H9 (cell line): ENCODE results near the gene CLPTM1L. TPM values are rescaled to one million over a fixed set of nuclear protein-coding genes. Genes with fewer than 3 reads are reported as not detected.

ENCODE experiments used
- DNase-seq: peaks from one replicate; pipeline ENCODE4 v3.0.0-alpha.2; 2017
- H2AFZ ChIP-seq: one replicate; pipeline ENCODE4 v1.6.1; 2013; ENCODE audit warnings: mild to moderate bottlenecking, low read length, control low read depth, moderate library complexity
- H2AK5ac ChIP-seq: 2 replicates; pipeline ENCODE4 v1.6.1; 2013; ENCODE audit warnings: low read length, control low read depth, mixed read lengths; ENCODE audit not compliant: insufficient read length
- H2BK120ac ChIP-seq: one replicate; pipeline ENCODE4 v1.6.1; 2013; ENCODE audit warnings: low read depth, mild to moderate bottlenecking, low read length, control low read depth, inconsistent platforms; ENCODE audit not compliant: poor library complexity, severe bottlenecking
- H2BK12ac ChIP-seq: 2 replicates; pipeline ENCODE4 v1.6.1; 2013; ENCODE audit warnings: low read length, control low read depth, mixed read lengths, low read depth; ENCODE audit not compliant: insufficient read length
- H2BK15ac ChIP-seq: 2 replicates; pipeline ENCODE4 v1.6.1; 2013; ENCODE audit warnings: low read depth, low read length, control low read depth
- H2BK20ac ChIP-seq: one replicate; pipeline ENCODE4 v1.6.1; 2013; ENCODE audit warnings: low read depth, mild to moderate bottlenecking, low read length, control low read depth, inconsistent platforms; ENCODE audit not compliant: poor library complexity, severe bottlenecking
- H2BK5ac ChIP-seq: 2 replicates; pipeline ENCODE4 v1.6.1; 2013; ENCODE audit warnings: low read length, control low read depth, mixed read lengths; ENCODE audit not compliant: insufficient read length
- H3K14ac ChIP-seq: 2 replicates; pipeline ENCODE4 v1.6.1; 2013; ENCODE audit warnings: low read length, control low read depth; ENCODE audit not compliant: insufficient read depth
- H3K18ac ChIP-seq: 2 replicates; pipeline ENCODE4 v1.6.1; 2013; ENCODE audit warnings: low read depth, mild to moderate bottlenecking, mixed read lengths, low read length, control low read depth; ENCODE audit not compliant: insufficient read length
- H3K23ac ChIP-seq: 2 replicates; pipeline ENCODE4 v1.6.1; 2013; ENCODE audit warnings: low read length, control low read depth, mixed read lengths, low read depth; ENCODE audit not compliant: insufficient read length
- H3K23me2 ChIP-seq: 2 replicates; pipeline ENCODE4 v1.6.1; 2013; ENCODE audit warnings: low read depth, mild to moderate bottlenecking, mixed read lengths, low read length, control low read depth; ENCODE audit not compliant: insufficient read length, poor library complexity, severe bottlenecking
- H3K27ac ChIP-seq: 2 replicates; pipeline ENCODE4 v1.5.1; 2013; ENCODE audit warnings: low read length, control low read depth, mixed read lengths, low read depth; ENCODE audit not compliant: insufficient read length
- H3K27me3 ChIP-seq: 2 replicates; pipeline ENCODE4 v1.6.1; 2013; ENCODE audit warnings: low read length, control low read depth, inconsistent platforms; ENCODE audit not compliant: insufficient read depth
- H3K4ac ChIP-seq: 2 replicates; pipeline ENCODE4 v1.6.1; 2013; ENCODE audit warnings: low read depth, mild to moderate bottlenecking, control low read depth, inconsistent platforms, low read length, moderate library complexity
- H3K4me1 ChIP-seq: 2 replicates; pipeline ENCODE4 v1.6.1; 2013; ENCODE audit warnings: low read length, control low read depth, inconsistent platforms; ENCODE audit not compliant: insufficient read depth
- H3K4me2 ChIP-seq: 2 replicates; pipeline ENCODE4 v1.6.1; 2013; ENCODE audit warnings: low read length, control low read depth, mixed read lengths; ENCODE audit not compliant: insufficient read length, insufficient read depth
- H3K56ac ChIP-seq: 2 replicates; pipeline ENCODE4 v1.6.1; 2013; ENCODE audit warnings: low read depth, mild to moderate bottlenecking, mixed read lengths, low read length, control low read depth; ENCODE audit not compliant: insufficient read length
- H3K79me1 ChIP-seq: 2 replicates; pipeline ENCODE4 v1.6.1; 2013; ENCODE audit warnings: low read depth, mild to moderate bottlenecking, moderate library complexity, low read length, control low read depth, inconsistent platforms; ENCODE audit not compliant: insufficient read depth, poor library complexity, severe bottlenecking
- H3K79me2 ChIP-seq: 2 replicates; pipeline ENCODE4 v1.6.1; 2013; ENCODE audit warnings: low read length, control low read depth, inconsistent platforms; ENCODE audit not compliant: insufficient read depth
- H3K9ac ChIP-seq: 2 replicates; pipeline ENCODE4 v1.6.1; 2013; ENCODE audit warnings: low read length, control low read depth, mixed read lengths; ENCODE audit not compliant: insufficient read length; ENCODE audit errors: extremely low read depth
- H3K9me3 ChIP-seq: one replicate; pipeline ENCODE4 v1.6.1; 2013; ENCODE audit warnings: low read depth, low read length, inconsistent platforms; ENCODE audit not compliant: control insufficient read depth
- H3T11ph ChIP-seq: one replicate; pipeline ENCODE4 v1.6.1; 2013; ENCODE audit warnings: mild to moderate bottlenecking, low read length, control low read depth, inconsistent platforms
- H4K20me1 ChIP-seq: one replicate; pipeline ENCODE4 v1.6.1; 2013; ENCODE audit not compliant: control insufficient read depth, insufficient read length, insufficient read depth
- H4K5ac ChIP-seq: 2 replicates; pipeline ENCODE4 v1.6.1; 2013; ENCODE audit warnings: low read depth, mild to moderate bottlenecking, mixed read lengths, low read length, control low read depth; ENCODE audit not compliant: insufficient read length
- H4K8ac ChIP-seq: replicated peaks from 2 replicates; pipeline ENCODE4 v1.6.1; 2013; ENCODE audit warnings: low read length, control low read depth, mixed read lengths, low read depth; ENCODE audit not compliant: insufficient read length
- H4K91ac ChIP-seq: 2 replicates; pipeline ENCODE4 v1.6.1; 2013; ENCODE audit warnings: low read depth, mild to moderate bottlenecking, moderate library complexity, mixed read lengths, low read length, control low read depth; ENCODE audit not compliant: insufficient read length
- H3K27ac Mint-ChIP-seq, 3 experiments: 2 replicates in 2 of 3; 3 replicates in 1 of 3; pipeline ENCODE4 v1.8.0; 2020 to 2021; ENCODE audit warnings: mixed read lengths in 3 of 3, mild to moderate bottlenecking in 1 of 3, moderate library complexity in 1 of 3
- H3K27me3 Mint-ChIP-seq: 2 replicates; pipeline ENCODE4 v1.8.0; 2021; ENCODE audit warnings: low read depth, mild to moderate bottlenecking, moderate library complexity, mixed read lengths
- H3K36me3 Mint-ChIP-seq, 3 experiments: 2 replicates in 2 of 3; 3 replicates in 1 of 3; pipeline ENCODE4 v1.8.0; 2020 to 2021; ENCODE audit warnings: low read depth in 3 of 3, mixed read lengths in 3 of 3; ENCODE audit not compliant: insufficient read depth in 1 of 3
- H3K4me1 Mint-ChIP-seq, 2 experiments: 2 replicates each; pipeline ENCODE4 v1.8.0; 2020; ENCODE audit warnings: mixed read lengths in 2 of 2
- H3K4me3 Mint-ChIP-seq, 2 experiments: 2 replicates in 1 of 2; 3 replicates in 1 of 2; pipeline ENCODE4 v1.8.0; 2020 to 2021; ENCODE audit warnings: mild to moderate bottlenecking in 2 of 2, mixed read lengths in 2 of 2, moderate library complexity in 1 of 2
- H3K9me3 Mint-ChIP-seq, 2 experiments: 2 replicates in 1 of 2; 3 replicates in 1 of 2; pipeline ENCODE4 v1.8.0; 2020; ENCODE audit warnings: mild to moderate bottlenecking in 2 of 2, mixed read lengths in 2 of 2, moderate library complexity in 1 of 2
- CTCF ChIP-seq: fragments of 200-600 bp; sonication (generic); conservative IDR thresholded peaks from 3 replicates; pipeline ENCODE4 v1.8.0; 2021; ENCODE audit warnings: antibody characterized with exemption, mild to moderate bottlenecking
- WGBS: extraction: QIAGEN DNeasy Blood & Tissue Kit; methylation state at CpG from one replicate; pipeline ENCODE4 v1.1.7; 2013; ENCODE audit warnings: missing lambda C conversion rate, low lambda C conversion rate, mixed read lengths; ENCODE audit not compliant: insufficient read length; ENCODE audit errors: extremely low coverage; 5-methylcytosine and 5-hydroxymethylcytosine counted together
- total RNA-seq: library from RNA; stranded (reverse); gene quantifications from 2 replicates; pipeline ENCODE4 v1.2.1, GENCODE V29; 2021

The CLPTM1L gene
- total RNA-seq, 1 experiment from 2014 or later, result 108 TPM

- H4K8ac ChIP-seq, result no peak overlapping the region
- peaks cover 30% of the 10 kb centered on the region for H3K27me3 Mint-ChIP-seq
- H3K4ac ChIP-seq, result no peak overlapping the region
- H3K27ac ChIP-seq, result no peak overlapping the region
- H3K27me3 ChIP-seq, result no peaks in the 10 kb centered on the region
- peak; percentile 19 for DNase-seq
- no peak overlapping the region for H2BK120ac ChIP-seq
- H3K23ac ChIP-seq, result no peak overlapping the region
- H2BK5ac ChIP-seq, result no peak overlapping the region
- H2BK20ac ChIP-seq, result no peak overlapping the region
- H2BK12ac ChIP-seq, result no peak overlapping the region
- no peak overlapping the region for H2BK15ac ChIP-seq
- no peaks in the 10 kb centered on the region for H3K9me3 ChIP-seq
- H3K79me2 ChIP-seq, result no peaks in the 10 kb centered on the region
- no peak overlapping the region for H2AK5ac ChIP-seq
- H4K91ac ChIP-seq, result no peak overlapping the region
- no peak for TF ChIP-seq CTCF
- H3K56ac ChIP-seq, result no peak overlapping the region
- H3K4me1 Mint-ChIP-seq, result no peaks in the 10 kb centered on the region
- H3K18ac ChIP-seq, result no peak overlapping the region
- H3T11ph ChIP-seq, result no peak overlapping the region
- H3K14ac ChIP-seq, result no peak overlapping the region; the same call in 1 of the 2 replicates
- no peak overlapping the region for H3K4me2 ChIP-seq
- WGBS, result no CpG with 5 or more reads among the region's 33 CpGs
- no peaks in the 10 kb centered on the region for H3K79me1 ChIP-seq
- no peak overlapping the region for H4K5ac ChIP-seq
- no peaks in the 10 kb centered on the region for H3K4me1 ChIP-seq
- no peaks in the 10 kb centered on the region for H3K36me3 Mint-ChIP-seq
- H3K4me3 Mint-ChIP-seq, result no peak overlapping the region
- H3K27ac Mint-ChIP-seq, result no peak overlapping the region; a peak in 1 of 7 replicates
- H3K9ac ChIP-seq, result no peak overlapping the region
- H4K20me1 ChIP-seq, result no peaks in the 10 kb centered on the region
- peaks cover 2 to 3% of the 10 kb centered on the region in 2 experiments; a peak in 2 of 5 replicates for H3K9me3 Mint-ChIP-seq
- H2AFZ ChIP-seq, result no peak overlapping the region
- H3K23me2 ChIP-seq, result peaks cover 12% of the 10 kb centered on the region
Measured at GRCh38 chr5:1298723-1299510, 46.0 kb downstream of the CLPTM1L start.
